Measurements from ENCODE around the gene PLCG2.
A peak's percentile ranks its signal among the peaks of the same experiment; 100 is the strongest.

Gene PLCG2

DNA sequence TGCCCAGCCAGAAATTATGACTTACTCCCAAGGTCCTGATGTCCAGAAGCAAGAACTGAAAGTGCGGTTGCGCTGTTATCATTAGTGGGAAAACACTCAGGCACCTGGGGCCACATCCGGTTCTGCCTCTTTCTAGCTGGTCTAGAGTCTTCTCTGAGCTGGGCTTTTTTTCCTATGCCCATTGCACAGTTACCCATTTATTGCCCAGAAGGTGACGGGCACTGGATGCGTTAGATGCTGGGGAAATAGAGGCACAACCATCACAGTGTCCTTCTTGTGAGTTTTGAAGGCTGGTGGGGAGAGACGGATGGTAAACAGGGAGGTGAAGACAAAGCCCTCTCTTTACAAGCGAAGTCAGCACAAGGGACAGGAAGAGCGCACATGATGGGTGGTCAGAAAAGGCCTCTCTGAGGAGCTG is 37.7 kb downstream of the PLCG2 start:
- no peak for DNase-seq (ENCODE audit: low spot score)

DNA sequence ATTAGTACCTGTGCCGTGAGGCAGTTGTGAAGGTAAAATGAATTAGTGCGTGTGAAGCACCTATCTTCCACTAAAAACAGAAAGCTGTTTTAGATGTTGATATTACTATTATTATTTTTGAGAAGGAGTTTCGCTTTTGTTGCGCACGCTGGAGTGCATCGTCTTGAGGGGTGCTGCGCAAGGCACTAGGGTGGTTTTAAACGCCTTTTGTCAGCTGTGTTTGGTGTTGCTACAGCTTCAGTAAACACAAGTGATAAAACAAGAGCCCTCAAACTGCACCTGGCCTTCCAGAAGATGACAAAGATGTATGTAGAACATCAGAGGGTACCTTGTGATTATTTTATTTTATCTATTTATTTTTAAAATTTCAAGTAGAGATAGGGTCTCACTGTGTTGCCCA is 38.2 kb downstream of the PLCG2 start:
- DNase-seq (ENCODE audit: low spot score), result no peak

DNA sequence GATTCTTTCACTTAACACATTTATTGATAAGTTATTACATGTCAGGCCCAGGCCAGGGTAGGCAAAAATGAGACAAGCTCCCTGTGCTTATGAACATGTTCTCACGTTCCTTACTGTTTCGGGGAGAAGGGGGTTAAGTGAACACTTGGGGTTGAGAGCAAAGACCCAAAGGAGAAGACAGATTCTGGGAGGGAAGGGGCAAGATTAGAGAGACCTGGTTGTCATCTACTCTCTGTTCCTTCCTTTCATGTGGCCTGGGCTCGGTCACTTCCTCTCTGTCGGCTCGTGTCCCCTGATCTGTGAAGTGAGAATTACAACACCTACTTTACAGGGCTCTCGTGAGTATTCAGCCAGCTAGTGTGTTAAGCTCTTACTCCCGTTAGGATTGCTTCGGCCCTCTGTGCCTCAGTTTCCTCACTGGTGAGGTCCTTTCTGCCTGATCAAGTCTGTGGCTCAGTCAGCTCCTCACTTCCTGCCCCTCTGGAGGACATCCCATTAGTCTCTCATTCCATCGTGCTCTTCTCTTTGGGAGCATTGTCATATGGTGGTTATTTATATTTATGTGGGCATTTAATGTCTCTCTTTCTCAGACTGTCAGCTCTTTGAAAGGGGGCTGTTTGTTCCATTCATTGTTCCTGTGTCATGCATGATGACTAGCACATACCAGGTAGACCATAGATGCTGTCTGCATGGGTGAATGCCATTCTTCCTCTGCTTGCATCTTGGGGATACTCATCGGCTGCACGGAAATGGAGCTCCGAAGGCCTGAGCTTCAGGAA is 38.9 kb downstream of the PLCG2 start:
- DNase-seq (ENCODE audit: low spot score), result no peak

DNA sequence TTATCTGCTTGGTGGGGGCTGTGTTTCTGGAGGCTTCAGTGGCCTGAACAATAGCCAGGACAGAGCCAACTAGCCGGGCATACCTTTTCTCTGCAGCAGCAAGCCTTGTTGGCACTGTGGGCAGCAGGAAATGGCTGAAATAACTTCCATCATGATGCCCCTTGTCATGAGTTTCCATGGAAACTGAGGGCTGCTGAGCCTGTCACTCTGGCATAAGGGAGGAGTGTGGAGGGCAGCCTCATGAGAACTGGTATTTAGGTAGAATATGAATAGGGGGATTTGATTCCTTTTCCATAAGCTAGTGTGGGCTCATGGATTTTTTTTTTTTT is 39.4 kb downstream of the PLCG2 start:
- no peak for DNase-seq (ENCODE audit: low spot score)

DNA sequence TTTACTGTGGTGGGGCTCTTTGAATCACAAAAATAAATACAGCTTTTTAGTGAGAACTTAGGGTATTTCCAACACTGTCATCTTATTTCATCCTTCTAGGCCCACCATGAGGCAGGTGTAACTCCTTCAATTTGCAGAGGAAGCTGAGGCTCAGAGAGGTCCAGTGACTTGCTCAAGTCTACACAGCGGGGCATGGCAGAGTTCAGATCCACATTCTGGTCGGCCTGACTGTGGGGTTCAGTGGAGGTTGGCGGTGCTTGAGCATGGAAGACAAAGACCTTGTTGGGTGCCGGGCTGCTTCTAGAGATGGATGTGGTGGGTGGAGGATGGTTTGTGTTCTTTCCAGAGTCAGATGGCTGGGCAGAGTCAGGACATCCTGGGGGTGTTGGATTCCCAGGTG is 39.8 kb downstream of the PLCG2 start:
- no peak for DNase-seq (ENCODE audit: low spot score)

DNA sequence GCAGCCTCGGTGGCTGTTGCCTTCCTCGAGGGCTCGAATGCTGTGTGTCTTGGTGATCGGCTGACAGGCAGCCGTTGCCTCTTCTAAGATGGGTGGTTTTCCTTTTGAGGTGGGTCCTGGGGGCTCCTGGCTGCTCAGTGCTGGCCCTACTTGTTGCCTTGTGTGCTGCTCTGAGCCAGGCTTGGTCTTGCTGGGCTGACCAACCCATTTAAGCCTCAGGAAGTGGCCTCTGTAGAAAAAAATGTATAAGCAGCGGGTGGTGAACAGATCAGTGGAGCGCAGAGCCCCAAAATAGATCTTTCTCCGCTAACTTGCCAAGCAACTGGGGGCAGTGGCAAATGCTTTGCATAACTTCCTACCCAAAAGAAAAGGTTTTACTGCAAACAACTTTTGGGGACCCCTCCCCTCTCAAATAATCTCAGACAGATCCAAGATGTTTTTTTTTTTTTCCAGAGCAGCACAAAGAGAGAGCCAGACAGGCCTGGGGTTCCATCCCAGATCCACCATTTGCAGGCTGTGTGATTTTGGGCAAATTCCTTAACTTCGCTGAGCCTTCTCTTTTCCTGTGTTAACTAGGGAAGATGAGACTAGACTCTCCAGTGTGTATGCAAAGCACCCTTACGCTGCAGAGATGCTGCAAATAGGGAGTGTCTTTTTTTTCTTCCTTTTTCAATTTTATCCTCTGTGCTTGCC is 42.5 kb downstream of the PLCG2 start:
- no peak for DNase-seq (ENCODE audit: low spot score)

DNA sequence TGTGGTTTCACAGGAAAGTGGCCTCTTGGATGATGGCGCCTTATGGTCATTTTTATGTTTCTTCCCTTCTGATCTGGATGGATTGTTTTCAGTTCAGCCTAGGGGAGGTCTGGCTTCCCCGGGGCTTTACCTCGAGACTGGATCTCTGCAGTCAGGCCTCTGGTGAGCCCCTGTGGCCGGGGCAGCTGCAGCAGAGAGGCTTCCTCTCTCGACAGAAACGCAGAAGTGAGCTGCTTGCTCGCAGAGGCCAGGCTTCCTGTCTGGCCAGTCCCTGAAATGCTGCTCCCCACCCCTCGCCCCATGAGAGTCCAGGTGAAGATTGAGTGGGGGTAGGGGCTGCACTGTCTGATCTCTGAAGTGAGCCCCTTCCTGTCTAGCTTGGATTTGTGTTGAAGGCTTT is 44.0 kb downstream of the PLCG2 start:
- no peak for DNase-seq (ENCODE audit: low spot score)

DNA sequence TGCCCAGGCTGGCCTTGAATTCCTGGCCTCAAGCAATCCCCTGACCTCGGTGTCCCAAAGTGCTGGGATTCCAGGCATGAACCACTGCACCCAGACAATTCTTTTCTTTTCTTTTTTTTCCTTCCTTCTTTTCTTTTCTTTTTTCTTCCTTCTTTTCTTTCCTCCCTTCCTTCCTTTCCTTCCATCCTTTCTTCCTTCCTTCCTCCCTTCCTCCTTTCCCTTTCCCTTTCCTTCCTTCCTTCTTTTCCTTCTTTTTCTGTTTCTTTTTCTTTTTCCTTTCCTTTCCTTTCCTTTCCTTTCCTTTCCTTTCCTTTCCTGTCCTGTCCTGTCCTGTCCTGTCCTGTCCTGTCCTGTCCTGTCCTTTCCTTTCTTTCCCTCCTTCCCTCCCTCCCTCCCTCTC is 44.6 kb downstream of the PLCG2 start:
- DNase-seq (ENCODE audit: low spot score), result no peak

DNA sequence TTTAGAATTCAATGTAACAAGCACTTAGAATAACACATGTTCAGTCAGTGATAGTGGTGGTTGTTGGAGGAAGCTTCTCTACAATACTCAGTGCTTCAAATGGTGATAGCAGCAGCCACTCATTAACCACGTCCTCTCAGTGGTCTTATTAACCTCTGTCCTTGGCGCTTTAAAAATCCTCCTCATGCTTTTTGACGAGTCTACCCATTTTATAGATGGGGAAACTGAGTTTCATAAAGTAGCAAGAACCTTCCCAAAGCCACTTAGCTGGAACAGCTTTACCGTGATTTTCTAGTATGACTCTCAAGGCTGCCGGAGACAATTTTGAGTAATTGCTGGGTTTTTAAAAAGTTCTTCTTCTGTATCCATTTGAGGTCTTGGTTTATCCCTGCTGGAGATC is 47.4 kb downstream of the PLCG2 start:
- no peak for DNase-seq (ENCODE audit: low spot score)

DNA sequence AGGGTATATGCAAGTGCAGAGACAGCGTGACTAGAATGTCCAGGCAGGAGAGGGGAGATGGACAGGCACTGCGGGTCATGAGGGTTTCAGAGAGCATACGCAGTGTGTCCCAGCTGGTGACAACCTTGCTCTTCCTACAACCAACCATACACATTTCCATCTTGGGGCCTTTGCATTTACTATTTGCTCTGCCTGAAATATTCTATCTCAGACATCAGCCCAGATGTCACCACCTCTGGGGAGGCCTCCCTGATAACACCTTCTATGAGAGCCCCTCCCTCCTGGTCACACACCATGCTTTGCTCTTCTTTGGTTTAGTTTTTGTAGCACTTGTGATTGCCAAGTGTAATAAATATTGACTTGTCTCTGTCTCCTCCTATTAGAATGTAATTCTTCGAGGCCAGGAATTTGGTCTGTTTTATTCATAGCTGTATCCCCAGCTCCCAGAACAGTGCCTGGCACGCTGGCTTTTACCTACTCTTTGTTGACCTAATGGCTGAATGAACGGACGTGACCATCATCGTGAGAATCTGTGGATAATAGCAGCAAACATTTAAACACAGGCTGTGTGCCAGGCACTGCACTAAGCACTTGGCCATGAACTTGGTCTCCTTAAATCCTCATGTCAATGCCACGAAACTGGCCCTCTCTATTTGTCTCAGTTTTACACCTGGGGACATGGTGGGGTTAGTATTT is 51.9 kb downstream of the PLCG2 start:
- DNase-seq (ENCODE audit: low spot score), result no peak

DNA sequence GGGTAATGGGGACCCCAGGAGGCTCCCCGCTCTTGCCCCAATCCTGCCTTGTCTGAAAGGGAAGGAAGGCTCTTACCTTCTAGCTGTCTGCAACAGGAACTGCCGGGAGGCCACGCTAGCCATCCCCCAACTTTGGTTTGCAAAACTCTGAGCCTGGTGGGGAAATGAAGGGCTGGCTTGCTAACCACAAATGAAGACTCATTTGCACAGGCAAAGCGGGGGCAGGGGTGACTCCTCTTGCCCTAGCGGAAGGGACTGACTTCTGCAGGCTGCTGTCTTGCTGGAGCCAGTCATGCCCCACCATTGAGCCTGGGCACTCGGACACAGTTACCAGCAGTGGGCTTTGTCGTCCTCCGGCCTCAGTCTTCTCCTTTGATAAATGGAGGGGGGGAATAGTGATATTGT is 52.6 kb downstream of the PLCG2 start:
- DNase-seq (ENCODE audit: low spot score), result no peak

DNA sequence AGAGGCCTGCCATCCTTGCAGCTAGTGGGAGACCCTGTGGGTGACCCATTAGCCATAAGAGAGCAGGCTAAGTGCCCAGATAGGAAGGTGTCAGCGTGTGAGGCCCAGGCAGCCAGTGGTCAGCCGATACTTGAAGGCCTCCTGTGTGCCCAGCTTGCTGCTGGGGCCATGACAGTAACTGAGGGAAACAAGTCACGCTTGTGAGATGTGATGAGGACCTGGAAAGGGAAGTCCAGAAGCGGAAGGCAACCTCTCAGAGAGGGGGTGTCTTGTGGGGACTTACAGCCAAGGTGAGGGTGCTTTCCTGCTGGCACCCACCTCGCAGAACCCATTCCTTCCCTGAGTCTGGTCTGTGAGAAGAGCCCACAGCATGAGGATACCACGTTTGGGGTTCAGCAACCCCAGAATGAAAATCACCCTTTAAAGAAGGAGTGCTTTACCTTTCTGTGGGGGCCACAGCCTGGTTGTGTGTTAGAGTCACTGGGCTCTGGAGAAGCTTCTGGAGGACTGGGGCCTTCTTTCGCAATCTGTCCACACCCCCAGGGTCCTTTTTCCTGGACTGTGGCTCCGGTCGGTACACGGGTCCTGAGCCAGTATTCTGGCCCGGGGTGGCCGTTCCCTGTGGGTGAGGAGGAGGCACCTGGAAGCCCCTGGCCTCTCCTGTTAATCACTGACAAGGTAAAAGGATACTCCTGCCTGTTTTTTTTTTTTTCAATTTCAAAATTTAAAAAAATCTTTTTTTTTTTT is 53.9 kb downstream of the PLCG2 start:
- DNase-seq (ENCODE audit: low spot score), result no peak

DNA sequence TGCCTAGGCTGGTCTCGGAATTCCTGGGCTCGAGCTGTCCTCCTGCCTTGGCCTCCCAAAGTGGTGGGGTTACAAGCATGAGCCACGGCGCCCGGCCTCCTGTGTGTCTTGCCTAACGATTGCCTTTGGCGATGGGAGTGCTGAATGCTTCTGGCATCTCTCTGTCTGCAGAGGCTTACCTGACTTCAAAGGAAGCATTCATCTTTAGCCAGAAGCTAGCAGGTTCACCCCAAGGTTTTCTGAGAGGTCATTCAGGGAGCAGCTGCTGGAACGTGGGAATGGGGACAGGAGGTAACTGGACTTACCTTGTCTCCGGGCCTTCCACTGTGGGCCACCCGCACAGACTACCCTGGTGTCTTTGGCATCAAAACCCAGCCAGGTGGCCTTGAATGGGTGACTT is 54.7 kb downstream of the PLCG2 start:
- DNase-seq (ENCODE audit: low spot score), result no peak

DNA sequence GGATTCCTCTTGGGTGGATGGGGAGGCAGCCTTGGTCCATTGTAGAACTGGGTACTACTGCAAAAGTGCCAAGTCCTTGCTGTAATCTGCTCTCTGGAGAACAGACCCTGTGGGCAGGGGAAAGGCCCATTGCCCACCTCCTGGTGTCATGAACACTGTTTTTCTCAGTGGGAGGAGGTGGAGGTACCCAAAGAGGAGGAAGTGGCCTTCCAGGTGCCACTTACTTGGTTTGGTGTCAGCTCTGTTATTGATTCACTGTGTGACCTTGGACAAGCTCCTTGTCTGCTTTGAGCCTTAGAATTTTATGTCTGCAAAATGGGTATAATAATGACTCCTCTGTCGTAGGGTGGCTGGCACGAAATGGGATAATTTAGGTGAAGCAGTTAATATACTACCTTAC is 55.8 kb downstream of the PLCG2 start:
- no peak for DNase-seq (ENCODE audit: low spot score)

DNA sequence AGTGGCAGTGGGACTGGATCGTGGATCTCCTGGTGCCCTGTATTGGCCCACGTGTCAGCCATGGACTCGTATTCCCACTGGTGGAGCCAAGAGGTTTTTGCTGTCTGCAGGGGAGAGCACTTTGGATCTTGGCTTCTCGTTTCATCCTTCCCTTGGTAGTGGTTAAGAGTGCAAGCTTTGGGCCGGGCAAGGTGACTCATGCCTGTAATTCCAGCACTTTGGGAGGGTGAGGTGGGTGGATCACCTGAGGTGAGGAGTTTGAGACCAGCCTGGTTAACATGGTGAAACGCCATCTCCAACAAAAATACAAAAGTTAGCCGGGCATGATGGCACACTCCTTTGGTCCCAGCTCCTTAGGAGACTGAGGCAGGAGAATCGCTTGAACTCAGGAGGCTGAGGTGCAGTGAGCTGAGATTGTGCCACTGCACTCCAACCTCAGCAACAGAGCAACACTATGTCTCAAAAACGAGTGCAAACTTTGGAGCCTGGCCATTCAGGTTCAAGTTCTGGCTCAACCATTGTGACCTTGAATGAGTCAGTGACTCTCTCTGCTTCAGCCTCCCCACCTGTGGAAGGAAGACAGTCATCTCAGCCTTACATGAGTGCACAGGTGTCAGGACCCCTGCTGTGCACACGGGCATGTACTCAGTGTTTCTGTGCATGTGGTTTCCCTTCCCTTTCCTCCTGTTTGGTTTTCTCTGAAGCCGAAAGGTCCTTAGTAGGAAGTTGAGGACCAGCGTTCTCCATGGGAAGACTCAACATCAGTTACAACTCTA is 57.4 kb downstream of the PLCG2 start:
- DNase-seq (ENCODE audit: low spot score), result no peak

DNA sequence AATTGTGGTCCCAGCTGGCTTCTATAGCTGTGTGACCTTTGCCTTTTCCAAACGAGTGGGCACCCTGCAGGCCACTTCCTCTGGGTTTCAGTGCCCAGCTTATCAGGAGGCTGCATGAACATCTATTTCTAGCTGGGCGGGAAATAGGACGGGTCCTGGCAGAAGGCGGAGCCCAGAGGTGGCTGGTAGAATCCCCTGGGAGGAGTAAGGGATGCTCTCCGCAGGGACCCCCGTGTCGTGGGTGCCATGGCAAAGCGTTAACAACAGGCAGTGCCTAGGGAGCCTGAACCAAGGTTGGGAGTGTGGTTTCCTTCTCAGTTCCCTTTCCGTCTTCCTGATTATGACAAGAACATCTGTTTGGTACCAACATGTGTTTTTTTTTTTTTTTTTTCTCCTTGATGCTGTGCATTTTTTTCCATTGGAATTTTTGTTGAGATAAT is 58.2 kb downstream of the PLCG2 start:
- no peak for DNase-seq (ENCODE audit: low spot score)

DNA sequence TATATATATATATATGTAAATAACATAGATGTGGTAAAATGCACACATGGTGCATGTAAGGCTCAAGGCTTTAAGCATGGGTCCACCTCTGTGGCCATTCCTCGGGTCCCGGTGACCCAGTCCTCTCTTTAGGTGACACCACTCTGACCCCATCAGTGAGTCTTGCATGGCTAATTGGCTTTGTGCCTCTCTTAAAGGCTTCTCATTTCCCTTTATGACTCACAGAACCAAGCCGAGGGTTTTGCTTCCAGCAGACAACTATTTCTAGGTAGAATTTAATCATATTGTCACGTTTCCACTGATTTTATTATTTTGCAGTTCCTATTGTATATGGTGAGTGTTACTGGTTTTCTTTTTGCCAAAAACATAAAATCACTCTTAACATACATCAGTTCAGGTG is 59.7 kb downstream of the PLCG2 start:
- no peak for DNase-seq (ENCODE audit: low spot score)

DNA sequence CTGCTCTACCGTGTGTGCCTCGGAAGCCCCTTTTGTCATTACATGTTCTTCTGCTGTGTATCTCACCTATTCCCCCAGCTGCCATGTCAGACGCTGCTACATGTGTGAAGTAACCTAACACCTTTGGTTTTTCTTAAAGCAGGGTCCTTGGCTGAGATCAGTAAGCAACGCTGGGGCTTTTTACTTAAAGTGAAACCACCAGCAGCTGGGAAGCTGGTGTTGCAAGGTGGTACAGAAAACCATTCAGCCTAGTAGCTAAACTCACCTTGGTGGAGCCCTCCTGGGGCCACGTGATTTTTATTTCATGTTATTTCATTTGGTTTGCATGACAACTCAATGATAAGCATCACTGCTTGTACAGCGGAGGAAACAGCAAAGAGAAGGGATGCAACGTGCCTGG is 62.6 kb downstream of the PLCG2 start:
- DNase-seq (ENCODE audit: low spot score), result no peak

DNA sequence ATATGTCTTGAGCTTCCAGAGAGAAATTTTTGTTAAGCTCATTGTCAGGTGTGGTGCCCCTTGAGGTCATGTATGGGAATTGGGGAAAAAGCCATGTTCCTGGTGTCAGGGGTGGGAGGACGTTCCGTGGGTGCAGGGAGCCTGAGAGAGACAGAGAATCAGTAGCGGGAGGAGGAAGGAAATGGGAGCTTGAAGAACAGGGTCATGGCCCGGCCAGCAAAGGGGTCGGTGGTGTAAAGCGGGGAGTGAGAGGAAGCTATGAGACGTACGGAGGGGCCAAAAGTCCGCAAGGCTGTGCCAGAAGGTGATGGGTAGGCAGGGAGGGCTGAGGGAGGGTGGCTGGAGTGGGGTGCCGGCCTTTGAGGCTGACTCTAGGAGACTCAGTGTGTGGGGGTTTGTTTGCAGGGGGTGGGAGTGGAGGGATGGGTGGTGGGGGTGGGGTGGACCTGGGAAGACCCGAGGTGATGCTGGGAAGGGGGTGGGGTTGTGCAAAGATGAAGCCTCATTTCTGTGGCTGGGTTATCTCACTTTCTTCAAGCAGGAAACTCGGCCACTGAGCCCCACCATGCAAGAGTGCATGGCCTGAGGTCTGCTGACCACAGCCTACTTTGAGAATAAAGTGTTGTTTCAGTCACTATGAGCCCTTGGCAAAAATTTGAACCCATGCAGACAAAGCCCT is 63.6 kb downstream of the PLCG2 start:
- DNase-seq (ENCODE audit: low spot score), result no peak

DNA sequence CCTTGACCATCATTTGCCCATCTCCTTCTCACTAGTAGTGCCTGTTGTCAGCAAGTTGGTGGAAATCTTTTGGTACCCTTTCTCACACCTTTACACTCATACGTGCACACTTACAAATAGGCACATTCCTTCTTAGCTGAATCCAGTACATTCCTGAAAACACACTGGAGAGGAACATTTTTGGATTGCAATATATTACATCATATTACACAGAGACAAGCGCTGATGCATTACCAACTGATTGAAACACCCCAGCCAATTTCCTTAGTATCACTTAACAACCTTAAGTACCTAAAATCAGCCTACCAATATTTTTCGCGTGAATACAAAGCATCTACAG is 64.1 kb downstream of the PLCG2 start:
- peak; percentile 12 for DNase-seq (ENCODE audit: low spot score)

DNA sequence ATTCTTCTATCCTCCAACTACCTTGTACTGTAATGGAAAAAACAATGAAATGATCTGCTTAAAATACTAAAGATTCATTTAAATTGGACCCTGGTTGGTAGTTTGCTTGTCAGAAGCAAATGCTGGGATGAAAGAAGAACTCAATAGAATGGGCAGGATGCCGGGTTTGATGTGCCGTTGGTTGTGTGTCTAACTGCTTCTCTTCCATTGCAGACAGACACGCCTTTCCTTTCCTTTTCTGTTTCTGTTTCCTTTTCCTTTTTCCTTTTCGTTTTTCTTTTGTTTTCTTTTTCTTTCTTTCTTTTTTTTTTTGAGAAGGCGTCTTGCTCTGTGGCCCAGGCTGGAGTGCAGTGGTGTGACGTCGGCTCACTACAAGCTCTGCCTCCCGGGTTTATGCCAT is 64.6 kb downstream of the PLCG2 start:
- no peak for DNase-seq (ENCODE audit: low spot score)
